AG08395 (cell line): ENCODE results near the gene DNAJC27.

Experiments used
- DNase-seq: peaks from one replicate; pipeline ENCODE4 v3.0.0; 2012; ENCODE audit warnings: mixed read lengths, low spot score

The DNAJC27 gene

GRCh38 chr2:24906466-24906865 is 65.3 kb downstream of the DNAJC27 start:
- DNase-seq: no peak

- no peak for DNase-seq
Measured at GRCh38 chr2:24903161-24904103, 68.3 kb downstream of the DNAJC27 start.

- DNase-seq: no peak
Measured at GRCh38 chr2:24899361-24899910, 72.3 kb downstream of the DNAJC27 start.

GRCh38 chr2:24898122-24899109 is 73.3 kb downstream of the DNAJC27 start:
- no peak for DNase-seq

- DNase-seq: no peak
Measured at GRCh38 chr2:24894750-24895149, 77.0 kb downstream of the DNAJC27 start.

GRCh38 chr2:24893934-24894333 is 77.8 kb downstream of the DNAJC27 start:
- DNase-seq: no peak
